ENCODE measurements around the gene PIBF1.
A peak's percentile ranks its signal among the peaks of the same experiment; 100 is the strongest.
"Not testable (repeated sequence)": the region's sequence is repeated elsewhere in the genome, so short reads cannot be mapped to it uniquely, and the experiment has no call there.

Gene PIBF1

GRCh38 chr13:72850959-72851677 is 69.2 kb downstream of the PIBF1 start:
- DNase-seq: no peak
- TF ChIP-seq POLR2A (IDR thresholded peaks at IDR 0.05; ENCODE audit: low read length) (no peak), GATA1 (IDR thresholded peaks at IDR 0.05; ENCODE audit: low read depth, low read length) (no peak)

- TF ChIP-seq GATA1 (IDR thresholded peaks at IDR 0.05; ENCODE audit: low read depth, low read length) (no peak), POLR2A (IDR thresholded peaks at IDR 0.05; ENCODE audit: low read length) (no peak)
- no peak for DNase-seq
These were observed 69.7 kb downstream of the PIBF1 start for GRCh38 chr13:72851678-72852014.

GRCh38 chr13:72852207-72852606 is 70.3 kb downstream of the PIBF1 start:
- DNase-seq: no peak
- TF ChIP-seq GATA1 (IDR thresholded peaks at IDR 0.05; ENCODE audit: low read depth, low read length) (no peak), POLR2A (IDR thresholded peaks at IDR 0.05; ENCODE audit: low read length) (no peak)

- peak; percentile 9 to 29 for DNase-seq
- no peak for TF ChIP-seq POLR2A (IDR thresholded peaks at IDR 0.05; ENCODE audit: low read length)
These were observed 71.1 kb downstream of the PIBF1 start for GRCh38 chr13:72853000-72853399.

- TF ChIP-seq POLR2A (IDR thresholded peaks at IDR 0.05; ENCODE audit: low read length) (no peak), GATA1 (IDR thresholded peaks at IDR 0.05; ENCODE audit: low read depth, low read length) (no peak)
- no peak for DNase-seq
These were observed 82.4 kb downstream of the PIBF1 start for GRCh38 chr13:72864142-72865011.

GRCh38 chr13:72868229-72868628 is 86.3 kb downstream of the PIBF1 start:
- no peak for TF ChIP-seq GATA1 (IDR thresholded peaks at IDR 0.05; ENCODE audit: low read depth, low read length)
- TF ChIP-seq POLR2A (IDR thresholded peaks at IDR 0.05; ENCODE audit: low read length): no peak
- DNase-seq: no peak

GRCh38 chr13:72875233-72875632 is 93.3 kb downstream of the PIBF1 start:
- no peak for TF ChIP-seq POLR2A (IDR thresholded peaks at IDR 0.05; ENCODE audit: low read length)
- no peak for TF ChIP-seq GATA1 (IDR thresholded peaks at IDR 0.05; ENCODE audit: low read depth, low read length)
- DNase-seq: no peak

GRCh38 chr13:72884101-72884500 is 102.2 kb downstream of the PIBF1 start:
- peak; percentile 78 to 86 for DNase-seq
- TF ChIP-seq GATA1 (IDR thresholded peaks at IDR 0.05; ENCODE audit: low read depth, low read length) (no peak), POLR2A (IDR thresholded peaks at IDR 0.05; ENCODE audit: low read length) (peak; percentile 82)

GRCh38 chr13:72886272-72887067 is 104.5 kb downstream of the PIBF1 start:
- DNase-seq: peak; percentile 4 to 13
- no peak for TF ChIP-seq POLR2A (IDR thresholded peaks at IDR 0.05; ENCODE audit: low read length)
- no peak for TF ChIP-seq GATA1 (IDR thresholded peaks at IDR 0.05; ENCODE audit: low read depth, low read length)

- peak; percentile 73 to 93 for DNase-seq
These were observed 107.6 kb downstream of the PIBF1 start for GRCh38 chr13:72889495-72889894.

GRCh38 chr13:72890546-72890945 is 108.6 kb downstream of the PIBF1 start:
- no peak for TF ChIP-seq GATA1 (IDR thresholded peaks at IDR 0.05; ENCODE audit: low read depth, low read length)
- TF ChIP-seq POLR2A (IDR thresholded peaks at IDR 0.05; ENCODE audit: low read length): no peak
- peak in 1 of 2 experiments; percentile 8 for DNase-seq

More at GRCh38 chr13:72889495-72889894, 107.6 kb downstream of the PIBF1 start:
- TF ChIP-seq POLR2A (IDR thresholded peaks at IDR 0.05; ENCODE audit: low read length) (peak; percentile 8), GATA1 (IDR thresholded peaks at IDR 0.05; ENCODE audit: low read depth, low read length) (peak; percentile 48)

GRCh38 chr13:72891423-72891822 is 109.5 kb downstream of the PIBF1 start:
- TF ChIP-seq GATA1 (IDR thresholded peaks at IDR 0.05; ENCODE audit: low read depth, low read length) (no peak), POLR2A (IDR thresholded peaks at IDR 0.05; ENCODE audit: low read length) (no peak)
- DNase-seq: no peak

- no peak for TF ChIP-seq GATA1 (IDR thresholded peaks at IDR 0.05; ENCODE audit: low read depth, low read length)
- TF ChIP-seq POLR2A (IDR thresholded peaks at IDR 0.05; ENCODE audit: low read length): no peak
- peak in 1 of 2 experiments; percentile 2 for DNase-seq
These were observed 114.9 kb downstream of the PIBF1 start for GRCh38 chr13:72896869-72897268.

GRCh38 chr13:72901546-72901945 is 119.6 kb downstream of the PIBF1 start:
- not testable (repeated sequence) for DNase-seq
